K562 (cell line): ENCODE measurements around the gene UBASH3A. TPM values are rescaled to one million over a fixed set of nuclear protein-coding genes. Genes with fewer than 3 reads are reported as not detected.

Experiments
- CBFB ChIP-seq: sonication (generic); formaldehyde crosslinking; IDR thresholded peaks from 2 replicates; pipeline ENCODE4 v1.4.0; 2020; ENCODE audit warnings: mild to moderate bottlenecking, missing genetic modification reagents
- CBX2 ChIP-seq: fragments of 200-600 bp; sonication (generic); IDR thresholded peaks from one replicate; pipeline ENCODE4 v1.6.1; 2012; ENCODE audit warnings: mild to moderate bottlenecking, low read length, inconsistent platforms; ENCODE audit not compliant: insufficient read depth, poor library complexity, severe bottlenecking
- DPF2 ChIP-seq: fragments of 450-650 bp; IDR thresholded peaks from 2 replicates; pipeline ENCODE4 v1.6.1; 2016
- E2F3 ChIP-seq: fragments of 250-450 bp; sonication (Bioruptor Pico); IDR thresholded peaks from 2 replicates; pipeline ENCODE4 v1.4.0; 2020; ENCODE audit warnings: mild to moderate bottlenecking
- HBP1 ChIP-seq: fragments of 450-650 bp; formaldehyde crosslinking; IDR thresholded peaks from 2 replicates; pipeline ENCODE4 v1.4.0; 2022; ENCODE audit warnings: missing genetic modification characterization
- HMBOX1 ChIP-seq: sonication (generic); IDR thresholded peaks from 2 replicates; pipeline ENCODE4 v1.6.1; 2016
- KDM5B ChIP-seq: fragments of 200-600 bp; sonication (generic); IDR thresholded peaks from 2 replicates; pipeline ENCODE4 v1.6.1; 2012; ENCODE audit warnings: low read depth, mild to moderate bottlenecking, moderate library complexity, low read length, control low read depth, inconsistent platforms; ENCODE audit not compliant: insufficient replicate concordance
- MCM7 ChIP-seq, 2 experiments: fragments of 450-650 bp; IDR thresholded peaks; 2 replicates each; pipeline ENCODE4 v1.6.1; 2016 to 2018
- MIER1 ChIP-seq: fragments of 450-650 bp; IDR thresholded peaks from 2 replicates; pipeline ENCODE4 v1.6.1; 2016; ENCODE audit warnings: antibody characterized with exemption, mild to moderate bottlenecking, low read depth
- NFYB ChIP-seq: IDR thresholded peaks from 2 replicates; pipeline ENCODE4 v1.6.1; 2011; ENCODE audit warnings: mild to moderate bottlenecking, moderate library complexity; ENCODE audit not compliant: insufficient read length; ENCODE audit errors: extremely low read depth
- PHF20 ChIP-seq: fragments of 450-650 bp; IDR thresholded peaks from 2 replicates; pipeline ENCODE4 v1.6.1; 2018; ENCODE audit not compliant: partially characterized antibody
- PHF21A ChIP-seq: fragments of 450-650 bp; IDR thresholded peaks from 2 replicates; pipeline ENCODE4 v1.6.1; 2017; ENCODE audit warnings: low read depth, borderline replicate concordance
- POLR2G ChIP-seq: fragments of 200-400 bp; formaldehyde crosslinking; IDR thresholded peaks from 2 replicates; pipeline ENCODE4 v1.6.1; 2017; ENCODE audit warnings: low read depth, mild to moderate bottlenecking, antibody characterized with exemption, low read length, moderate library complexity
- SOX6 ChIP-seq: fragments of 450-650 bp; IDR thresholded peaks from 2 replicates; pipeline ENCODE4 v1.6.1; 2014; ENCODE audit warnings: mild to moderate bottlenecking
- ZBED1 ChIP-seq: IDR thresholded peaks from 2 replicates; pipeline ENCODE4 v1.6.1; 2014
- ZC3H8 ChIP-seq: fragments of 450-650 bp; IDR thresholded peaks from 2 replicates; pipeline ENCODE4 v1.6.1; 2017
- ZEB2 ChIP-seq: fragments of 450-650 bp; IDR thresholded peaks from 2 replicates; pipeline ENCODE4 v1.6.1; 2016
- ZNF174 ChIP-seq: fragments of 250-450 bp; sonication (Bioruptor Pico); IDR thresholded peaks from 2 replicates; pipeline ENCODE4 v1.4.0; 2020; ENCODE audit warnings: mild to moderate bottlenecking
- ZNF318 ChIP-seq, 2 experiments: fragments of 450-650 bp; IDR thresholded peaks; 2 replicates each; pipeline ENCODE4 v1.6.1; 2016; ENCODE audit warnings: mild to moderate bottlenecking in 2 of 2, borderline replicate concordance in 1 of 2, low read depth in 1 of 2, moderate library complexity in 1 of 2
- ZNF511 ChIP-seq: sonication (generic); formaldehyde crosslinking; IDR thresholded peaks from 2 replicates; pipeline ENCODE4 v1.8.0; 2022; ENCODE audit warnings: mild to moderate bottlenecking, missing genetic modification reagents
- polyA plus RNA-seq, 8 experiments: library from polyadenylated mRNA; depleted of rRNA in 4 of 8; stranded (reverse) in 5 of 8; unstranded in 3 of 8; fragments of >200 nt; fragmentation: Nextera tagmentation in 2 of 8; fragmentation: Illumina TruSeq in 1 of 8; extraction: Ambion mirVana in 2 of 8; extraction: Trizol in 1 of 8; gene quantifications; 2 replicates each; pipeline versions ENCODE4 v1.2.1 to v1.2.3, GENCODE V29; 2011 to 2014; ENCODE audit warnings: inconsistent platforms in 1 of 8, missing spikeins in 1 of 8
- total RNA-seq, 7 experiments: library from RNA; depleted of rRNA in 6 of 7; stranded (reverse); fragments of >200 nt in 6 of 7; fragmentation: Illumina TruSeq in 2 of 7; extraction: Trizol in 2 of 7; gene quantifications; 2 replicates each; pipeline versions ENCODE4 v1.2.1 to v1.2.3, GENCODE V29; 2011 to 2021; ENCODE audit warnings: low replicate concordance in 1 of 7

The UBASH3A gene
- total and polyA plus RNA-seq, 9 of the 15 experiments (the other 6 are each of a cell fraction or from before 2014, with no cell fraction given), result 0.23 to 1.8 (median 1.1) TPM

- TF ChIP-seq ZNF318 (IDR thresholded peaks at IDR 0.05; ENCODE audit: borderline replicate concordance in 1 of 2, low read depth in 1 of 2) (peak in 1 of 2 experiments; percentile 71; a peak in 1 of 4 replicates), MCM7 (IDR thresholded peaks at IDR 0.05) (no peak), DPF2 (peak; percentile 92), ZNF174 (no peak), CBX2 (no peak), PHF20 (no peak), SOX6 (peak; percentile 59), ZBED1 (no peak), NFYB (no peak), POLR2G (no peak), ZC3H8 (no peak), HMBOX1 (peak; percentile 85), CBFB (no peak), KDM5B (no peak), PHF21A (no peak), HBP1 (no peak), MIER1 (no peak), E2F3 (CRISPR knock-in tag) (no peak), ZEB2 (peak; percentile 59; the same call in 1 of the 2 replicates), ZNF511 (CRISPR knock-in tag) (no peak)
Measured at GRCh38 chr21:42433946-42434551, 30.3 kb downstream of the UBASH3A start (continued).
